ENCODE results near the gene VPS13C.
"Not testable (repeated sequence)": the region's sequence is repeated elsewhere in the genome, so short reads cannot be mapped to it uniquely, and the experiment has no call there.

VPS13C gene

DNA sequence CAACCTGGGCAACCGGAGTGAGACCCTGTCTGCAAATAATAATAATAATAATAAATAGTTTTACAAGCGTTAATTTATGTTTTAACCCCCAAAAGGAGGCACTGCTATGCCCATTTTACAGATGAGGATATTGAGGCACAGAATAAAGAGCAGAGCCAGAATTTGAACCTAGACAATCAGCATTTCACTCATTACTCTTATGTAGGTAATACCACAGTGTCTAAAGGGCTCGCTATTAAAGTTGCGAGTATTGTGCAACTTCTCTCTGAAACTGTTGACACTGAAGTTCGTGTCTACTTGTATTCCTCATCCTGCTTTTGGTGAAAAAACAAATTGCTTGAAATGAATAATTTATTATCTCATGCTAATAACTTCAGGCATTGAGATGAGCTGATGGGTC, 9.3 kb upstream of the VPS13C start:
- DNase-seq (ENCODE audit: low read depth in 2 of 2), result no peak

DNA sequence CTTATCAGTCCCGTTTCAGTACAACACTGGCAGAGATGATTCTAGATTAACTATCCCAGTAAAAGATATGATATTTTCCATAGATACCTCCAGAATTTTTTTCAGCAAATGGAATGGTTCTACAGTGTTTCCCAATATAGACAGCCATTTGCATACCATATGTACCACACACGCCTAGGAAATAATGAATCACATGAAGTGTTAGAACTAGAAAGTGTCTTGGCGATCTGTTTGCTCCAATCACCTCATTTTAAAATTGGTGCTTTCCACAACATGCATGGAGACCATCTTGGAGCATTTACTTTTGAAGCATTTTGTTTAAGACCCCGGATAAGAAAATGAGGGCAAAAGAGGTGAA, 8.5 kb upstream of the VPS13C start:
- DNase-seq (ENCODE audit: low read depth in 2 of 2), result no peak

DNA sequence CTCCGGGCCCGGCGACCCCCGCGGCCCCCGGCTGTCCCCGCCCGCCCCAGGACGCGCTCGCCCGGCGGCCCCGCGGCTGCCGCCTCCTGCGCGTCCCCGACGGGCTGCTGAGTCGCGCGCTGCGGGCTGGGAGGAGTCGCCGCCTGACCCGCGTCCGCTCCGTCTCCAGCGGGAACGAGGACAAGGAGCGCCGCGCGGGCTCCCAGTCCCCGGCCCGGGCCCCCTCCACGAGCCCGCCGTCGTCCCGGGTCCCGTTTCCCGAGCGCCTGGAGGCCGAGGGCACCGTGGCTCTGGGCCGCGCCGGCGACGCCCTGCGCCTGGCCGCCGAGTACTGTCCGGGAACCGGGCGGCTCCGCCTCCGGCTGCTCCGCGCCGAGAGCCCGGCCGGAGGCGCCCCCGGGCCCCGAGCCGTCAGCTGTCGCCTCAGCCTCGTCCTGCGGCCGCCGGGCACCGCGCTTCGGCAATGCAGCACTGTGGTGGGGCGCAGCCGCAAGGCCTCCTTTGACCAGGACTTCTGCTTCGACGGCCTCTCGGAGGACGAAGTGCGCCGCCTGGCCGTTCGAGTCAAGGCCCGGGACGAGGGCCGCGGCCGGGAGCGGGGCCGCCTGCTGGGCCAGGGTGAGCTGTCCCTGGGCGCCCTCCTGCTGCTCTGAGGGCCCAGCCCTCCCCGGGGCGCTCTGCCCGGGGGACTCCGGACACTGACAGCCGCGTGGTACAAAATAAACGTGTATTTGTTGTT, 8.0 kb upstream of the VPS13C start:
- DNase-seq (ENCODE audit: low read depth in 2 of 2), result no peak

DNA sequence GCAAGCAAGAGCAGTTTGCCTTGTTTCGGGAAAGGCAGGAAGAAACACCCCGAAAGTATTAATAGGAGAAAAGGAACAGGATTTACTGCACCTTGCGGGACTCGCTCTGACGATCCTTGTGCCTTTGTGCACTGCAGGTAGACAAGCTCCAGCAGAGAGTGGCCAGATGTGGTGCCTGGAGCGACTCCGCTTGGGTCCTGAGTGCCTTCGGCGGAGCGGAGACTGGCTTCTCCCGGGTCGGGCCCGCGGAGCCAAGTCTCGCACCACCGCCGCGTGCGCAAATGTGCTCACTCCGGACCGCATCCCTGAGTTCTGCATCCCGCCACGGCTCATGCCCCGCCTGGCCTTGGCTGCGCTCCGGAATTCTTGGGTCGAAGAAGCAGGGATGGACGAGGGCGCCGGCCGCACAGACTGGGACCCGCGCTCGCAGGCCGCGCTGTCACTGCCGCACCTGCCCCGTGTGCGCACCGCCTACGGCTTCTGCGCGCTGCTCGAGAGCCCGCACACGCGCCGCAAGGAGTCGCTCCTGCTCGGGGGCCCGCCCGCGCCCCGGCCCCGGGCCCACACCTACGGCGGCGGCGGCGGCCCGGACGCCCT, 7.3 kb upstream of the VPS13C start:
- peak in 1 of 2 experiments; percentile 15 for DNase-seq (ENCODE audit: low read depth in 2 of 2)

DNA sequence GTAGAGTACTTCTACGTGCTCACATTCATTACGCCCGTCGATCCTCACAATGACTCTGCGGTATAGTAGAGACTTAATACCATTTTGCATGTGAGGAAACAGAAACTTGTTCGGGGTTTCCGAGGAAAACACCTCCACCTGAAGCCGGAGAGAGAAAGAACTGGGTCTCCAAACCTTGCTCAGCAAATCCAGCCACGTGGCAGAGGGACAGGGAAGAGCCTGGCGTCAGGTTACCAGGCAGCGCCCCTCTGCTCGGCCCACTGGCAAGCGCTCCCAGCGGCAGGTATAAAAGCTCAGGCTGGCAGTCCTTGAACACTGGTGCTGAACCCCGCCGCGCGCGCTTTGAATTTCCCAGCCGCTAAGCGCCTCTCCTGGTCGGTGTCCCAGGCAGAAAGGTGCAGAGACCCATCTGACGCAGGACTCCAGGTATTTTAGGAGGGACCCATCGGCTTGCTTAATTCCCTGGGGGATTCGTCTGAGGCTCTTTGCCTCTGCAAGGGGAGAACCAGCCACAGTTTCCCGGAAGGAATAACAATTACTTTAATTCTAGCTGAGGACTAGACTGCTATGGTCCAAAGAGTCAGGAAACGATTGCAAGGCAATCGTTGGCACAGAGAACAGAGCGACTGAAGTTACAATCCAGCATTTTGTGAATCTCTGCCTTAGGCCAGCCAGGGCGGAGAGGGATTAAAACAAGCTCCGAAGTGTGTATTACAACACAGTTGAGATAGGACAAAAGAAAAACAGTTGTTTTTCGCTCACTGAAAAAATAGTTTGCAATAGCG, 6.6 kb upstream of the VPS13C start, which contains the start of gene C2CD4A:
Gene C2CD4A (plus strand): TSS at position 315 of the 785 bp plus-strand sequence. CDS start 637 bp downstream, outside the sequence.
- peak; percentile 35 to 56 for DNase-seq (ENCODE audit: low read depth in 2 of 2)

DNA sequence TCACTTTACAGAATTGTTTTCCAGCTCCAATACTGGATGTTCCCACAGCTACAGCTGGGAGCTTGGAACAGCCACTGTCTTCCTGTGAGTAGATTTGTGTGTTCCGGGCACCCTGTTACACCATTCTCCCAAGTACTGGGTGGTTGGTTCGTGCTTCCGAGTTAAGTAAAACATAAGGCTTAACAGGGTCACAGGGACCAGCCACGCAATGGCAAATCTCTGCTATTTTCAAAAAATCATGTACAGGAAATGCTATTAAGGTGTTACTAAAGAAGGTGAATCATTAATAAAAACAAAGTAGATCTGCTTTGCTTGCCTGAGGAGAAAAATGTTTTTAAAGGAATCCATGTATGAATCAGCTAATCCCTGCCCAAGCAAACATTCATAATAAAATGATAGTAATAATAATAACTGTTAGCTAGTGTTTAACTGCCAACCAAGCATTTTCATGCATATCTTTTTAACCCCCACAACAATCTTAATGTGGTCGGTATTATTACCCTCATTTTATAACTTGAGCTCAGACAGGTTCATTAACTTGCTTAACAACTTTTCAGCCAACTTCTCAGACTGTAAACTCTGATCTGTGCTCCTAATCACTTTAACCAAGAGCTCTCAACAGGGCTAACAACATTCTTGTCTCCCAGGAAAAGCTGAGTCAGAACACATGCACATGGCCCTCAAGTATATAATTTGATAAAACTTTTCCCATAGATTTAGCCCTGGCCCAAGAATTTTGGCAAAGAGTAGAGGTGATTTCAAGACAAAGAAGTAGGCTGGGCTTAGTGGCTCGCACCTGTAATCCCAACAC, 3.8 kb upstream of the VPS13C start:
- no peak for DNase-seq (ENCODE audit: low read depth in 2 of 2)

DNA sequence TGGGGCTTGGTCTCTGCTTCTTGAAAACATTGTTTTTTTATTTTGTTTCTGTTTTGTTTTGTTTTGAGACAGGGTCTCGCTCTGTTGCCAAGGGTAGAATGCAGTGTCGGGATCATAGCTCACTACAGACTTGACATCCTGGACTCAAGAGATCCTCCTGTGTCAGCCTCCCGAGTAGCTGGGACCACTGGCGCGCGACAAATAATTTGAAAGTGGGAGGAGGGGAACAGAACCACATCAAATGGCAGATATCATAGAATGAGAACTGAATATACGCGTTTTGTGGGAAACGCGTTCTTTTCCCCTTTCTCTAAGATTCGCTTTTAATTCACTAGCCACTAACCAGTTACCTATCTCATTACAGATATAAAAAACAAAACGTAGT, 641 bp upstream of the VPS13C start:
- no peak for DNase-seq (ENCODE audit: low read depth in 2 of 2)

DNA sequence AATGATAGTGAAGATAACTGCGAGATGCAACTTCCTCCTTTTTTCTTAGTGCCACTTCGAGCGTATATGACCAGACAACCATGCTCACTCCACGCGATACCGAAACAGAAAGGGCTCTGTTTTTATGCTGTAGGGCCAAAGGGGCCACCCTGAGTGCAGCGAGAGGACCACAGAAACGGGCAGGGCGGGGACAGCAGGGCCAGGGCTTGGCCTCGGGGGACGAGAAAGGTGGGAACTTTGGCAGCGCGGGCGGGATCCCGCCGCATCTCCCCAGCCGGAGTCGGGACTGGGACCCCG, 483 bp downstream of the VPS13C start:
- peak; percentile 11 to 41 for DNase-seq (ENCODE audit: low read depth in 2 of 2)

DNA sequence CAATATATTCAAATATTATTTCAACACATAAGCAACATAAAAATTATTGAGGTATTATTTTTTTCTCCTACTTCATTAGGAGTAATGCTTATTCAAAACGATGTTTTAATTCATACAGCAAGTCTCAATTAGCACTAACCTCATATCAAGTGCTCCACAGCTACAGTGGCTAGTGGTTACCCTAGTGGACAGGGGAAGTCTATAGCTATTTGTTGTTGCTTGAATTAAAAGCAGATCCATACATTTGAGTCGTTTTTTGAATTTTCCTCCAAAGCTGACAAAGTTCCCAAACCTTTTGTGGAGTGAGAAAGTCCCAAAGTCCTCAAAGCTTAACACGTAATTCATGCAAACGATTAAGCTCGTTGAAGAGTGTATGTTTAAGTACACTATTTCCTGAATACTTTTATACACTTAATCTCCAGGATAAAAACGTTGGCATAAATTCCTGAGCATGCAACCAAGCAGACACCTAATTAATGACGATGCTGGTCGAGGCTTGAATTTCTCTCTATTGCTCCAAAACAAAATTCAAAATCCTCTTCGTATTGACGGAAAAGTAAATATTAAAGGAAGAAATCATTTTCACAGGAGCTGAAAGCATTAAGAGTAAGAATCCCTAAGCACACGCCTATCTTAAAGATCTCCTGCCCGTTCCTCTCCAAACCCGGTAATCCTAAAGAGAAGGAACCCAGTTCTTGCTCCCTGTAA, 985 bp downstream of the VPS13C start:
- DNase-seq (ENCODE audit: low read depth in 2 of 2), result no peak

DNA sequence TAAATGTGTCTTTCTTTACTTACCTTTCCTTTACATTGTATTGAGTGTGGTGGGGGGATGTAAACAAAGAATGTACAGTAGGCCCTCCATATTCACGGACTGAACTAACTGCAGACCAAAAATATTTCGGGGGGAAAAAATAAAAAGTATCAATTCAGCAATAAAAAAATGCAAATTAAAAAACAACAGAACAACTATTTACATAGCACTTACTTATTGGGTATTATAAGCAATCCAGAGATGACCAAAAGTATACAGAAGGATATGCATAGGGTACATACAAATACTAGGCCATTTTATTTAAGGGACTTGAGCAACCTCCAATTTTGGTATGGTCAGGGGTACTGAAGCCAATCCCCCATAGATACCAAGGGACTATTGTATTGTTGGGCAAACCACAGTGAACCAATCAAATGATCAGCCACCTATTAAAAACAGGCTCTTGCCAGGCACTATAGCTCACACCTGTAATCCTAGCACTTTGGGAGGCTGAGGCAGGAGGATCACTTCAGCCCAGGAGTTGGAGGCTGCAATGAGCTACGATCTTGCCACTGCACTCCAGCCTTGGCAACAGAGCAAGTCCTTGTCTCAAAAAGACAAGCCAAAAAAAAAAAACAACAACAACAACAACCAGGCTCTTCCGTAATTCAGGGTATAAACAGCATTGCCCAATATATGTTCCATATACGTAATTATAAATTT, 1.8 kb downstream of the VPS13C start:
- no peak for DNase-seq (ENCODE audit: low read depth in 2 of 2)

DNA sequence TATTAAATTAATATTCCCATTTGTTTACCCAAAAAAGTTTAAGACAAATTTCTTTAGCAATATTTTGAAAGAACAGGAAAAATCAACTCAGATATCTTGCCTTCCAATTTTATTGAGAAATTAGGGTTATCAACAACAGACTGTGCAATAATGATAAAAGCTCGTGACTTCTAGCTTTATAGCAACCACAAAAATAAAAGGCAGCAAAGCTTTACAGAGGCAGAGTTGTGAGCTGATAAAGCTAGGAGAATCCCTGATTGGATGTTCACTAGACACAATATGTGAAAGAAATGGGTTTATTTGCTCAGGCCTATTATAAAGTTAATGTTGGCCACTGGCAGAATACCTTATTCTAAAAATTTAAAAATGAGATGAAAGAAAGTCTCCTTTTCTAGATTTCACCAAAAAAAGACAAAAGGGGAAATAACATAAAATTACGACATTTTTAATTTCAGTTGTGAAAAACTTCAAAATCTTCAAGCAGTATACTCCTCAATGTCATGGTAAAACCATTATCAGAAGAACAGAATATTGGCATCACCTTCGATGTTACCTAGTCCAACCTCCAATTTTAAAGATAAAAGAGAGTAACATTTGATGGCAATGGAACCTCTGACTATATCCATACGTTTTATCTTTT, 2.8 kb downstream of the VPS13C start:
- DNase-seq (ENCODE audit: low read depth in 2 of 2), result no peak

DNA sequence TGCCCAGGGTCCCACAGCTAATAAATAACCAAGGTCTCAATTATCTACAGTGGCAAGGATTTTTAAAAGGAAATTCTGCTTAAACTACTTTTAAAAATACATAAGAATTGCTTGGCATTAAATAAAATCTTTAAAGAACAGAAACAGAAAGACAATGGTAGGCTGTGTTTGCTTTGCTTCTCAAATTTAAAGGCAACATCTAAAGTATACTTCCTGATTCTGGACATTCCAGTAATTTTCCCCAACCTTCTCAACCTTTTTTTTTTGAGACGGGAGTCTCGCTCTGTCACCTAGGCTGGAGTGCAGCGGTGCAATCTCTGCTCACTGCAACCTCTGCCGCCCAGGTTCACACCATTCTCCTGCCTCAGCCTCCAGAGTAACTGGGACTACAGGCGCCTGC, 5.3 kb downstream of the VPS13C start:
- DNase-seq (ENCODE audit: low read depth in 2 of 2), result no peak

DNA sequence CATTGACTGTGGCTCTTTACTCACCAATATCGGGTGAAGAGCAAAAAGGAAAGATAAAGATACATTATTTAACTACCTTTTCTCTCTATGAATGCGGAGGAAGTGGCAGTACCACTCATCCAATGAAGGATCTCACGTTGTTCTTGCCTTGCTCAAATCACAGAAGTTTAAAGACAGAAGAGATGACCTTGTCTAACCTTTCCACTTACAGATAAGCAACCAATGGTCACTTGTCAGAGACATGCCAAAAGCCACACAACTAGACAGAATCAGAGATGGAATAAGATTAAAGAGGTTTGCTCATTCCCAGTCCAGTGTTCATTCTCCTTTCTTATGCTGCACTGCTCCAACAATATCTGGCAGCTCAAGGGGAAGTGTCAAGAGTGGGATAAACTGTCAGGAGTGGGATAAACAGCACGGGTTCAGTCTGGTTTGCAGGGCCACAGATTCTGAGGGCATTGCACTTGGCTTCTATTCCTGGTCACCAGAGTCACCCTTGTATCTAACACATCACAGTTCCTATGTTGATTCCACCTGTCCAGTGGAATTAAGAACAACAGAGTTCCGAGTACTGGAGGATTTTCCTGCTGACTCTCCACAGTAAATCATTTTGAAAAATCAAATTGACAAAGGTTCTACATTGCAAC, 6.7 kb downstream of the VPS13C start:
- no peak for DNase-seq (ENCODE audit: low read depth in 2 of 2)

DNA sequence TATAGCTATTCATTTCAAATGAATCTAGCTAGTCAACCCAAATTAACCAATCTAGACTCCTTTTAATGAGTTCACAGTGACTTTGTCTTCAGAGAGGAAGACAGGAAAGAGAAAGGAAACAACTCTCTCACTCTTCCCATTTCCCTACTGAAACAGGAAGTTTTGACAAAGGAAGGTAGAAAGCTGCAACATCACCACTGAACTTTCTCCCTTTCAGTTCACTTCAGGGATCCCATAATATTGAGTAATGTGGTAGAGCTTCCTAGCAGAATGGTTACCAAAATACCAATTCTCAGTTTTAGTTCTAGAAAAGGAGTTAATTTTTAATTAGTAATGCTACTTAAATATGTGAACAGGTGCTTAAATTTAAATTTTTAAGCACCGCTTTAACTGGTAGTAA, 7.5 kb downstream of the VPS13C start:
- DNase-seq (ENCODE audit: low read depth in 2 of 2), result no peak

DNA sequence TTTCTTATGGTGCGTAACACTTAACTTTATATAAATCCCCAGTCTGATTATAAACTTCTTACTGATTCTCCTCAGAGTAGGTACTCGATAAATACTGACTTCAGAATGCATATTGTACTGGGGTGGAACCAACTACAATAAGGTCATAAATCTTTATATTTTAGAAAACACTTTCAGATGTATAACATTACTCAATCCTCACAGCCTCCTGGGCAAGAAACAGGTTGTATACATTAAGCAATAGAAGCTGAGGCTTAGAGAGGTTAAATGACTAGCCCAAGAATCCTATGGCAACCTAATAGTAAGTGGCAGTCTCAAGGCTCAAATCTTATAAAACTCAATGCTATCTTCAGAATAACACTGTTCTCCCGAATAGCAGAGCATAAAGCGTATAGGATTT, 9.1 kb downstream of the VPS13C start:
- DNase-seq (ENCODE audit: low read depth in 2 of 2), result no peak

DNA sequence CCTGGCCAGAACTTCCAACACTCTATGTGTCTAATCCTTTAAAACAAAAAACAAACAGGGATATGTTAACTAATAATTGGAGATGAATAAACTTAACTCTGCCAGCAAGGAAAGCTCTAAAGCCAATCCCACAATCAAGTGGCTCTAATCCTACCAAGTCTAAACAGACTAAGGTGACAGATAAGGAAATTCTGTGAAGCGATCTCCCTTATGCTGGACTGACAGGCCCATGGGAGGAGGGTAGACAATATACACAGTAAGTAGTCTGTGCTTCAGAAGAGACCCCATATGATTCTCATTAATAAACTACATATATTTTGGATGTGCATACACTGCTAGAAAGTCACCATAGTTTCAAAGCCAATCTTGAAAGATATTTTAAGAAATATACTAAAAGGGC, 10.1 kb downstream of the VPS13C start:
- DNase-seq (ENCODE audit: low read depth in 2 of 2), result no peak

DNA sequence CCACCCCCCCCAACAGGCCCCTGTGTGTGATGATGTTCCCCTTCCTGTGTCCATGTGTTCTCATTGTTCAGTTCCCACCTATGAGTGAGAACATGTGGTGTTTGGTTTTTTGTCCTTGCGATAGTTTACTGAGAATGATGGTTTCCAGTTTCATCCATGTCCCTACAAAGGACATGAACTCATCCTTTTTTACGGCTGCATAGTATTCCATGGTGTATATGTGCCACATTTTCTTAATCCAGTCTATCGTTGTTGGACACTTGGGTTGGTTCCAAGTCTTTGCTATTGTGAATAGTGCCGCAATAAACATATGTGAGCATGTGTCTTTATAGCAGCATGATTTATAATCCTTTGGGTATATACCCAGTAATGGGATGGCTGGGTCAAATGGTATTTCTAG, 12.0 kb downstream of the VPS13C start:
- DNase-seq (ENCODE audit: low read depth in 2 of 2), result not testable (repeated sequence)

DNA sequence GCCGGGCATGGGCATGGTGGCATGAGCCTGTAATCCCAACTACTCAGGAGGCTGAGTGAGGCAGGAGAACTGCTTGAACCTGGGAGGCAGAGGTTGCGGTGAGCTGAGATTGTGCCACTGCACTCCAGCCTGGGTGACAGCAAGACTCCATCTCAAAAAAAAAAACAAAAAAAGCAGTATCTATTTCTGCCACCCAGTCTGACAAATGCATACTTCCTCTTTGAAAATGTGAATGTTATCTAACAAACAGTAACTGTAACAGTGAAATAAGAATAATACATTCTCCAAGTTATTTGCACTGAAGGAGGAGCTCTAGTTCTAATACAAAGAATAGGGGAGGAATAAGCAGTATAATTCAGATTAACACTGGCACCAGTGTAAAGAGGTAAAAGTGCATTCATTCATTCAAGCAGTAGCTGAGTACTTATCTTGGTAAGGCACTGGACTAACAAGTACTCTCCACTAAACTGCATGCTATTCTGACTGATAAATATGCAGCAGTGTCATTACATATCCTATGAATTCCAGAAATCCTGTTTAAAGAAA, 12.9 kb downstream of the VPS13C start:
- DNase-seq (ENCODE audit: low read depth in 2 of 2), result no peak

DNA sequence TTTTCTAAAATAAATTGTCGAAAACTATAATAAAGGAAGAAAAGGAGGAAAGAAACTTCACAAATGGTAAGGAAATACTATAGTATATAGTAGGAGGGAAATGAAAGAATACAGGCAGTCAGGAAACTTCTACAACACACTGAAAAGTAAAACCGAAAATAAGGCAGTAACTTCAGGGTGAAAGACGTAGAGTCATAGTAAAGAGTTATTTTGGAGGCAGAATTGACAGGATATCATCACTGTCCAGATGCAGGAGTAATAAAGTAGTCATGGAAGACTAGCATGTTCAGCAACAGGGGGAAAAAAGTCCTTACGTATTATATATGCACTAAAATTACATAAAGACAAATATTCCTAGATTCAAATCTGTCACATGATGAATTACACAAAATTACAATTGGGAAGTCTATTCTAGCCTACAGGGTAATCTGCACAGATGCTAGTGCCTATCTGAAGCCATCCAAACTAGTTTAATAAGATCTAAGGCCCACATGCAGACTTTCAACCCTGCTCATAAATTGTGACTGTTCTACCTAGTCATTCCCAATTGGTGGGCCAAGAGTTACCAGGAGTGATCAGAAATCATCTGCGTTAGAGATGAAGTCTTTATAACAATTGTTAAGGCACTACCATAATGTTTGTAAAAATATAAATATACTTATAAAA, 14.0 kb downstream of the VPS13C start:
- no peak for DNase-seq (ENCODE audit: low read depth in 2 of 2)
